Effector CD8-positive, alpha-beta T cell (primary cell): Measurements from ENCODE around the gene GPRC5B.

Experiments
- DNase-seq: peaks from one replicate; lab custom pipeline; 2025; lab: John Stamatoyannopoulos, UW

The GPRC5B gene

DNA sequence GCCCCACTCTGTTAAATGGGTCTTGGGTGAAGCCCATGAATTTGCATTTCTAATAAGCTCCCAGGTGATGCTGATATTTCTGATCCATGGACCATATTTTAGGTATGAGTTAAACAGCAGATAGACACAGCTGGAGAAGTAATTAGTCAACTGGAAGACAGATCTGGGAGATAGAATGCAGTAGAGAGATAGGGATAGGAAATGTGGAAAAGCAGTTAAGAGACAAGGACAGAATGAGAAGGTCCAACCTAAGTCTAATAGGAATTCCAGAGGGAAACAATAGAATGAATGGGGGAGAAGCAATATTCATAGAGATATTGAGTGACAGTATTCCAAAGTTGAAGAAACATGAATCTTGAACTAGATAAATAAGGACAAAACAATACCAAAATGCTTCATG, 71.7 kb downstream of the GPRC5B start:
- DNase-seq = no peak

DNA sequence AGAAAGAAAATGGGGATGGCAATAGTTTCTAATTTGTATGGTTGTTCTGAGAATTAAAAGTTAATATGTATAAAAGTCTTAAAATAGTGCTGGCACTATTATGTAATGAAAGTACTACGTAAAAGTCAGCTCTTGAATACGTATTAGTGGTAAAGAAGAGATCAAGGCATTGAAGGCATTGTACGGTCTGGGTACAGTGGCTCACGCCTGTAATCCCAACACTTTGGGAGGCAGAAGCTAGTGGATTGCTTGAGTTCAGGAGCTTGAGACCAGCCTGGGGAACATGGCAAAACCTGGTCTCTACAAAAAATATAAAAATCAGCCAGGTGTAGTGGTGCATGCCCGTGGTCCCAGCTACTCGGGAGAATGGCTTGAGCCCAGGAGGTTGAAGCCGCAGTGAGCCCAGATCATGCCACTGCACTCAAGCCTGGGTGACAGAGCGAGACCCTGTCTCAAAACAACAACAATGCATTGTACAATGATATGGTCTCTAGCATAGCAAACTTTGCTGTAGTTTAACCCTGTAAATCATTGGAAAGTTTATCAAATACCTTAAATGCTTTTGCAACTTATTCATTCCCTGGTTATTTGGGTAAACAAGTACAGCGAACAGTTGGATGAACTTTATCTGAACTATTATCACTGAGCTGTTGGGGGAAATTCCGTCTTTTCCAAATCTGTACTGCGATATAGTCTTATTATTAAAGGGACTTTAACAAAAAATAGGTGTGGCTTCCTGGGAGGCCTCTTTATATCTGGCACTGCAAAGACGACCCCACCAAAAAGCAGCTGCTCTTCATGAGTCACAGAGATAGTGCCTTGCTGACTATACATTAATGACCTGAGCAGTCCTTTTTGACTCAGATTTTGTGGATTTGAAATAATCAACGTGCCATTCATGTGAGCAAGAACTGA, 73.6 kb downstream of the GPRC5B start:
- DNase-seq = no peak

DNA sequence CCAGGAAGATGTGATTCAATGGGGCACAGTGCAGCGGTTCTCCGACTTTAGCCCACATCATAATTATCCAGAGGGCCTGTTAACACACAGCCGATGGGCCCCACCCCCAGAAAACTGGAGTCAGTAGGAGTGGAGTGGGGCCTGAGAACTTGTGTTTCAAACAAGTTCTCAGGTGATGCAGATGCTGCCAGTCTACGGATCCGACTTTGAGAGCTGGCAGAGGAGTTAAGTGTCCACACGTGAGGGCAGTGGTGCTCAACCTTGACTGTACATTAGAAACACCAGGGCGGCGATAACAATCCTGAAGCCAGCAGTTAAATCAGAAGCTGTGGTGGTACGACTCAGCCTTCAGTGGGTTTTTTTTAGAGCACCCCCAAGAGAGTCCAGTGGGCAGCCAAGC, 75.0 kb downstream of the GPRC5B start:
- DNase-seq = no peak

DNA sequence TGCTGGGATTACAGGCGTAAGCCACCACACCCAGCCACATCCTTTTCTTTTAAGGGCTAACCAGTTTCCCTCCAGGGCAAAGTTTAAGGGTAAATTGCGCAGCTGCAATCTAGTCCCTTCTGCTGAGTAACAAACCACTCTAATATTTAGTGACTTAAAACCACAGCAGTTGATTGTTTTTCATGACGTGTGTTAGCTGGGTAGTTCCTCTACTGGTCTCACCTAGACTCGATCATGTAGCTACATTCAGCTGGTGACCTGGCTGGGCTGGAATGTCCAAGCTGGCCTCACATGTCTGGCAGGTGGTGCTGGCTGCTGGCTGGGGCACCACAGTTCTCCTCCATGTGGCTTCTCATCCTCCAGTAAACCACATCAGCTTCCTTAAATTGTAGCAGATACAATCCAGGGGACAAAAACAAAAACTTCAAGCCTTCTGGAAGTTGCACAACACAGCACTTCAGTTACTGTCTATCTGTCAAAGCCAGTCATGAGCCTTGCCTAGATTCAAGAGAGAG, 75.5 kb downstream of the GPRC5B start:
- no peak for DNase-seq

DNA sequence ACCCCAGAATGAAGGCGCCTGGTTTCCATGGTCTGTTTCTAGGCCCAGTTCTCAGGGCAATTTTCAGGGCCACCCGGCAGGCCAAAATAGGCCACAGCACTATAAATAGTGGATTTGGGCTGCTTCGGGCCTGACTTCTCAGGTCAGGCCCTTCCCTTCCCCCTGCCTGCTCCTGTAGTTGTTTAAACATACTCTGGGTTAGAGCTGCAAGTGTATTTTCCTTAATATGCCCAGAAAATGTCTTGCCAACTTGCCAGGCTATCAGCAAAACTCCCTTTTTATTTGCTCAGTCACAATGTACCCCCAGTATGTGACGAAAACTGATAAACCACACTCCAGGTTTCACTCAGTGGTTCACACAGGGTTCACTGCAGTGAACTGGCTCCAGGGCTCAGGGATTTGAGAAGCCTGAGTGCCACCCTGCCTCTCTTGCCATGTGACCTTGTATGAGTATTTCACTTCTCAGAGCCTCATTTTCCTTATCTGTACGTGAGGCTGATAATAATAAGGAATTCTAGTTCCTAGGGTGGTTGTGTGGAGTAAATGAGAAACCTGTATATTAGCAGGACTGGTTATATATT, 76.5 kb downstream of the GPRC5B start:
- no peak for DNase-seq
